NCI-H345 (cell line): Measurements from ENCODE around the gene CXCR1.
"Not testable (repeated sequence)": the region's sequence is repeated elsewhere in the genome, so short reads cannot be mapped to it uniquely, and the experiment has no call there.

Source experiments
- DNase-seq: peaks from one replicate; lab custom pipeline; 2025; lab: John Stamatoyannopoulos, UW

Gene CXCR1

DNA sequence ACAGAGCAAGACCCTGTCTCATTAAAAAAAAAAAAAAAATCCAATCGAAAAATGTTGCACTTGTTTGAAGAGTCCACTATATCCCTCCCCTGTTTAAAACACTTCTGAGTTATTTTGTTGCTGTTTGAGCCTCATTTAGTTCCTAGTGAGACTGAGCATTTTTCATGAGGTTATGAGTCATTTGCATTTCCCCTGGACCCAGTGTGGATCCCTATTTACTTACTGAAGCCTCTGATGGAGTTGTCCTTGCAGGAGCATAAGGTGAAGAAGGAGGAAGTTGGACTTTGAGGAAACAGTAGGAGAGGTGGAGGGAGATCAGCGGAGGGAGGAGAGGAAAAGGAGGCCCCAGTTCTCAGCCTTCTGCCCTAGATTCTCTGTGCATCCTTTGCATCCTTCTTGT is 5.1 kb downstream of the CXCR1 start:
- no peak for DNase-seq

DNA sequence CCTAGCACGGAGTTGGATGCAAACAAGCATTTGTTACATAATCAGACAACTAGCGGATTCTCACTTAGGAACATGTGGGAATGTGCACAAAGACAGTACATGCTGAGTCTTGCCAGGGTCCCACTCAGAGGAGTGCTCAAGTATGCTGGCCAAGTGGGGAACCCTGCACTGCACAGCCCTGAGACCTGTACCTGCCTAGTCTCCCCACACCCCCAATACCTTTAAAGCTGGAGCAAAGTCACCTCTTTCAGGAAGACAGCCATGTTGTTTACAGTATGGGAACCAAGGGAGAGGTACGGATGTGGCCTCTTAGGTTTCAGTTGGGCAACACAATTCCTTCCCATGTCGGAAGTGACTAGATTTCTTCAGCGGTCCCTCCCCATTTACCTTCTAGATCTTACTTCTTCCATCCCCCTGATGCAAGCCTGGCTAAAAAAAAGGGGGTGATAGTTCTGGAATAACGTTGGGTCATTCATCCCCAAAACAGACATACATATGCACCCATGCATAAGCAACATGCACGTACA is 10.7 kb downstream of the CXCR1 start:
- no peak for DNase-seq

DNA sequence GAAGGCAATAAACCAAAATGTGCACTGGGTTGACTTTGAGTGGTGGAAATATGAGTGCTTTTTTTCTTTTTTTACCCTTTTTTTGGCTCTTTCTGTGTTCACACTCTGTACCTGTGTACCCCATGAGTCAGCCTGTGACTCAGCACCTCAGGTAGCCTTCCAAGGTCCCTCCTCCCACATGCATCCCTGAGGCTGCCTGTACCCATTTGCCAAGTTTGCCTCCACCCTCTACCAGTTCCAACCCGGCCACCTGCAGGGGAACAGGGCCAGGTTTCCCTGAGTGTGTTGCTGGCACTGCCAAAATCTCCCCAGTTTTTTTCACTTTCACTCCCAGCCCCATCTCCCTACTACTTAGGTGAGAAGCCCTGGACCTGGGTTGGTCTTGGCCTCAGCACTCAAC is 14.0 kb downstream of the CXCR1 start:
- no peak for DNase-seq

DNA sequence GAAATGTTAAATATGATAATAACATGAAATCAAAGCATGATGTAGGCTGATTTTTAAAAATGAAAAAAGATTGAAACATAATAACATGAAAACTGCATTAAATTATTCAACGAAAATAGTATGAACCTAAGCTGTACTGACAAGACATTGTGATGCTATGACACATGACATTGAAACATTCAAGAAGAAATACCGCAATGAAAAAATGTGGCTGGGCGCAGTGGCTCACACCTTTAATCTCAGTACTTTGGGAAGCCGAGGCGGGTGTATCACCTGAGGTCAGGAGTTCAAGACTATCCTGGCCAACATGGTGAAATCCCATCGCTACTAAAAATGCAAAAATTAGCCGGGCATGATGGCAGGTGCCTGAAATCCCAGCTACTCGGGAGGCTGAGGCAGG is 14.6 kb downstream of the CXCR1 start:
- DNase-seq: no peak

DNA sequence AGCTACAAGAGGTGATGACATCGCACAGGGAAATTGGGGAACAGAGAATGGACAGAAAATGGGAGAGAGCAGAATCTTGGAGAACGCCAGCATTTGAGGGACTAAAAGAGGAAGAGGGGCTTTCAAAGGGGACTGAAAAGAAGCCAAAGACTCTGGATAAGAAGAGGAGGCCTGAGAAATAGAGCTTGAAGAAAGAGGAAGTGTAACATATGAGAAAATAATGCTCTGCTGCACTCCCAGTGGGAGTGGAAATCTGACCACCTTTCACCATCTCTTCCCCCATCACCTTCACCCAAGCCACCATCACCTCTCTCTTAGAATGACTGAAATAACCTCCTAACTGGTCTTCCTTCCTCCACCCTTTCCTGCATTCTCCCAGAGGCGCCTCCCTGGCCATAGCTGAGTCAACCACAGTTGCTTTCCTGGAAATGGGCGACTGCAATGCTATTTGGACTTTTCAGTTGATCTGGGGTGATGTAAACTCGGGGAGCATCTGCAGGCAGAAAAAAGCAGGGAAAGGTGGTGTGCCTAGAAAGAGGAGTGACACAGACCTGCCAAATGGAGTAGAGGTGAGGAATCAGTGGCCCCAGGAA is 16.8 kb downstream of the CXCR1 start:
- DNase-seq: no peak

DNA sequence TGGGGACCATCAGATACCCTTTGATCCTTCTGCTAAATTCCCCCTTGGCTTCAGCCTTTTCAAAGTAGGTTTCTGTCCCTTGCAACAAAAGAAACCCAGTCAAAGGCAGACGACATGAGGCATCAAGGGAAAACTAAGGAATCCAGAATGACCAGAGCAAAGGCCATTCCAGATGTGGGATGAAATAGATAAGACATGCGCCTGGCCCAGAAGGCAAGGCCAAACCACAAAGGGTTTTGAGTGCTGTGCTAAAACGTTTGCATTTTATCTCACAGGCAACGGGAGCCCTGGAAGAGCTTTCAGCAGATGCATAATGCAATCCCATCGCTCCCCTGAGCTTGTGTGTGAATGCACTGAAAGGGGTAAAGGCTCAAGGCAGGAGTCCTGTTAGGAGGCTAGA is 17.7 kb downstream of the CXCR1 start:
- no peak for DNase-seq

DNA sequence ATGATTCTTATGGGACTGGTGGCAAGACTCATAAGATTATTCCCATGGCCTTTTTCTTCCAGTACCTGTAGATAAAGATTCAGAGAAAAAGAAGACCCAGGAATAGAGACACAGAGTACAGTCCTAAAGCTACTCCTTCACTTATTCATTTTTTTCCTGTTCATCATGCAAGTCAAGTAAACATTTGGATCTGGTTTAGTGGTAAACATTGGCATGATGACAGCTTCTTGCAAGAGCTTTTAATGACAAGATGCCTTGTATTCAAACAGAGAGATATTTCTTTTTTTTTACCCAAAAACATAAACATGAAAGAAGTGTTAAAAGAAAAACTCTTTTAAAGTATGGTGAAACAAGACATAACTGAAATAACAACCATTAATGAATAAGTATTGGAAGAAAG is 20.7 kb downstream of the CXCR1 start:
- no peak for DNase-seq

DNA sequence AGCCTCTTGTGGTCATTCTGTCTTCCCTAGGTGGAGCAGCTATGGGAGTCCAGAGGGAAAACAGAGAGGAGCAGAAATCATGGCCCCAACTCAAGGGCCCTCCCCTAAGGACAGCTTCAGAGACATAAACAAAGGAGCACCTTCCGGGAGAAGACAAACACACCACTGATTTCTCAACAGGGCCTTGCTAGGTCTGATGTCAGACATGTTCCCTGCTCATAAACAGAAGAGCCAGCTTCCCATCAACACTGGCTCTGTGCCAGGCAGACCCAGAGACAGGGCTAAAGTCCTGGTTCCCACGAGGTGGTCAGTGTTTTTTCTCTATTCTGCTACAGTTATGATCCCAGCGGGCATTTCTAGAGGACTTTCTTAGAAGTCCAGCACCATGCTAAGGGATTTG is 21.6 kb downstream of the CXCR1 start:
- no peak for DNase-seq

DNA sequence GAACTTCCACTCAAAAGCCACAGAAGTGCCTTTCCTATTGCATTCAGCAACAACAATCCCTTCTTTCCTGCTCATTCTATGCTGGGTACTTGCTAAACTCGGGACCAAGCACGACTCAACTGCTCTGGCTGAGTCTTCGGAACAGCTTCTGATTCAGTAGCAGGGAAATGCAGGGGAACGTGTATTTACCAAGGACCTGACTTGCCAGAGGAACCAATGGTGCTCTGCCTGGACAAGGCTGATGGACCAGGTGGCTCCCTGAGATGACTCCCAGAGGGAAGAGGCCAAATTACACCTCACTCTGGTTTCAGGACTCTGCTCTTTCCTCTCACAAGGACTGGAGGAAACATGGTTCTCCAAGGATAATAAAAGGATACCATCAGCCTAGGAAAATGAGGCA is 28.7 kb downstream of the CXCR1 start:
- DNase-seq: no peak

DNA sequence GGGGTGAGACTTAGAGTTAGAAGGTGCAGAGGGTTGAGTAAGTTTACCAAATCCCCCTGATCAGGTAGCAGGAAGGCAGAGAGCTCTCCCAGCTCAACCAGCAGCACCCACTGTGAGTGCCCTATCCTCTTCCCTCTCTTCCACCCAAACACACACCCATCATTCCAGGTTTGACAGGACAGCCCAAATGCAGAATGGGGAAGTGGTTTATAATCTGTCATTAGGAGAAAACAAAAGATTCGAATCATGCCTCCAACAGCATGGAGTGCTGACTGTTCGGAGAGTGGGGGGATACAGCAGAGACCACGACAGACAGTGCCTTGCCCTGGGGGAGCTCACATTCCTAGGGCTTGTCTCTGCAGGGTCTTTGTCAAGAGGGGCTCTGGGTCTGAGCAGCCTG is 29.2 kb downstream of the CXCR1 start:
- no peak for DNase-seq

DNA sequence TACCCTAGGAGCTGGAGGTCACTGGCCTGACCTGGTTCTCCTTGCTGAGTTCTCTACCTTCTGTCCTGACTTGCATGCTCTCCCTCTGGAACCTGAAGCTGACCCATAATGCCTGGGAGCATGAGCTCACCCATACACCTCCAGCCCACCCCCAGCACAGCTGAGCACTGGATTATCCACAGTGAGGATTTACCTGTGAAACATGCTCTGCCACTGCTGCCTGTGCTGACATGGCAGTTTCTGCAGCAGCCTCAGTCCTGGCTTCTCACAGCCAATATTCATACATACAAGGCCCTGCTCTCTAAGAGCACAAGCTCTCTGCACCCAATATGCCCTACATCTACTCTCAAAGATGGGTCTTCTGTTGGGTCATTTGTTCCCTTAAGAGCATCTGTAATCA is 35.9 kb downstream of the CXCR1 start:
- DNase-seq: no peak

DNA sequence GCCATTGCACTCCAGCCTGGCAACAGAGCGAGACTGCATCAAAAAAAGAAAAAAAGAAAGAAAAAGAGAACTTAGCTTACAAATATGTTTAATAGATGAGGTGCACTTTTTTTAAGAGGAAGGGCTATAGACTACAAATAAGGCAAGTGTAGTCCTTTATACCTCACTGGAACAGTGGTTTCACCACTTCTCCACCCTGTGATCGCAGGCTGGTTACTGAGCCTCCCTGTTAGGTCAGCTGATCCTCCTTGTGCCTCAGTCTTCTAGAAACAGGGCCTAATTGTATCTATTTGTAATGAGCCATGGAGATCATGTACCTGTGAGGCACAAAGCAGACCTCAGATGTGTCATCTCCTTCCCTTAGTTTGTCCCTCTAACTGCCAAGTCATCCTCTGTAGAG is 36.4 kb downstream of the CXCR1 start:
- DNase-seq: no peak

DNA sequence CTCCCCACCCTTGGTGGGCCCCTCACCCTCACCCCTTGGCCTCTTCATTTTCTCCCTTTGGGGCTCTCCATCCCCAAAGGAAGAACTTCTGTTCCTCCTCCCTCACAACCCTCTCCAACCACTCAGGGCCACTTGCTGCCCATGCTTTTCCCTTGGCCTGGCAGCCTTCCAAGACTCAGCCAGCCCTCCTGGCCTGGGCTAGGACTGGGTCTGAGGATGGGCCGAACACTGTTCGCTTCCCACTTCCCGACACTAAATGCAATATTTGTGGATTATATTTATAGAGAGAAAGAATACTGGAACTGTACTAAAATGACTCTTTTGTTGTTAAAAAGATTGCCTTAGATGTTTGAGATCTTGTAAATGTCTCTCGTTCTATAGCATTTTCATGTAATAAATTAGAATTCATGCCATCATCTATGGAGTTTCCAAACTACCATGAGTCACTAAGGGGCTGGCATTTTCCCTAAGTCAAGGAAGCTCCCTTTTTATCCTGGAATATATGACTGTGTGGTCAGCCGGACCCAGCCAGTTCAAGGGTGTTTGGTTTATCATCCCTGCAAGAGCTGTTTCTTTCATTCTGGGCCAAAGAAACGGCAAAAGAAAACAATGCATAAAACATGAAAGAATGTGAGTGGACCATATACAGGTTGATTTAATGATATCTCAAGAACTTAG is 37.2 kb downstream of the CXCR1 start:
- DNase-seq: no peak

DNA sequence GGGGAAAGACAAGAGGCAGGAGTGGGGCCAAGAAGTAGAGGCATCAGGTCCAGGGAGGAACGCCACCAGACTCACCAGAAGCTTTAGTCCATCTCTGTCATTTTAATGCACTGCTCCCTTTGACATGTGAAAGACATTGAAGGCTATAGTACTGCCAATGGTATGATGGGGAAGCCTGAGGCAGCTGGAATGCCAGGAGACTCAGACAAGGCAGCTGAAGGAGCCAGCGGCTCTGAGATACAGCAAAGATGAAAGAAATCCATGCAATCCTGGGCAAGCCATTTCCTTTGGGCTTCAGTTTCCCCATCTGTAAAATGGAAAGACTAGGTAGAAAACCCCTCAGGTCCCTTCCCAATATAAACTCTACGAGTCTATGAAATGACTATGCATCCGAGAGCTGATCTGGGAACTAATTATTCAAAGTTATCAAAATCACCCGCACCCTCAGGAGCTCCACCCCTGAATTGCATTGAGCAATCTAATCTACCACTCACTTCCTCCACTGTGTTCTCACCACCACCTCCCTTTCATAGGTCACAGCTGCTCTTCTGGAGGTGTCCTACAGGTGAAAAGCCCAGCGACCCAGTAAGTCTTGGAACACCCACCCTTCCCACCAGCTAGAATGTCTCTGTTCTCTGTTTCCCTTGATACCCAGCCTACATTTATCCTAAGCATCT is 37.8 kb downstream of the CXCR1 start:
- no peak for DNase-seq

DNA sequence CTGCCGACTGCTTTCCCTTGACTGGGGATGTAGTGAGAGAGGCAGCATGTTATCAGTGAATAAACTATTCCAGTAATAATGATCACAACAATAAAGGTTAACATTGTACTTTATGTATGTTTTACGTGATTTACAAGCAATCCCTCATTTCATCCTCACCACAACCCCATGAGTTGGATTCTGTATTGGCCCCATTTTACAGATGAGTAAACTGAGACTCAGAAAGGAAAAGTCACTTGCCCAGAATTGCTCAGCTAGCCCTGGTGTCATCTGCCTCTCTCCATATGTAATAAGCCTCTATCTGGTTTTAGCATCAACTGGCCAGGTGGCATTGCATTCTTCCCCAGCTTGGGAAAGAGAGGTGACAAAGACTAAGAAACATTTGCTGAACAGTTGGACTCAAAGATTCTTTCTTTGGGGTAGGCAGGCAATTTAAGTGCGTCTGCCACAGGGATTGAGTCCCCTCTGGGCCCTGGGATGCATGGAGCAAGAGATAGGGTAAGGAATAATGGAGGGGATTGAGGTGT is 38.8 kb downstream of the CXCR1 start:
- DNase-seq: no peak

DNA sequence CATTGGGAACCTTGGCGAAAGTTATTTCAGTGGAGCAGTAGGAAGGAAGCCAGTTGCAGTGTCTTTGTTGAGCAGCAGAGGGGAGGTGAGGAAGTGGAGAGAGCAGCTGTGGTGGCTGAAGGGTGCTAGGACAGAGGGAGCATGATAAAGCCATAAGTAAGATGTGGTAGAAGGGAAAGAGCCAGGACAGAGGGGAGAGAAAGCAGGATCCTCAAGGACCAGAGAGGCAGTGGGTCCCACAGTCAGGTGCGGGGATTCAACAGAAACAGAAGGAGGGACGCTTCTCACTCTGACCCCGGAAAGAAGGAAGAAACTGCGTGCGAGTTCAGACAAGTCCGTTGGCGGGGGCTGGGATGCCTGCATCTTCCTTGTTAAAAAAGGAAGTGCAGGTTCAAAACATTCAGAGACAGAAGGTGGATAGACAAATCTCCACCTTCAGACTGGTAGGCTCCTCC is 41.1 kb downstream of the CXCR1 start, which contains the start of gene CXCR2:
CXCR2 (plus strand) TSS at position 403 of the 455 bp plus-strand sequence. CDS start 8,774 bp downstream, outside the sequence.
- DNase-seq: no peak

DNA sequence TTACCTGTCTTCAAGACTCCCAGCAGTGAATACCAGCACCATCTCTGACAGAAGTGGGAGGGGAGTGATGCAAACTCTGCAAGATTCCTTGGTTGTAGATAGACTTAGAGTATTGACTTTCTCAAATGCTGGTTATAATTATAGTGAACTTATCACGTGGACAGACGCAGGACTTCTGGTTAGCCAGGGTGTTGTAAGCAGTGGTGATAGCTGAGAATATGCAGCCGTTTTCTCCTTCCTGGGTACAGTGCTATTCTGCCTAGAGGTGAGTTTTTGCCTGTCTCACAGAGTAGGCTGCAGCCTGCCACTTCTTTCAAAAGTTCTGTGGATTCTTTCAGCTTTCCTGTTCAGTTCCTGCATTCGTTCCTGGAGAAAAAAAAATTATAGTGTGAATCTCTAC is 41.7 kb downstream of the CXCR1 start:
- no peak for DNase-seq

DNA sequence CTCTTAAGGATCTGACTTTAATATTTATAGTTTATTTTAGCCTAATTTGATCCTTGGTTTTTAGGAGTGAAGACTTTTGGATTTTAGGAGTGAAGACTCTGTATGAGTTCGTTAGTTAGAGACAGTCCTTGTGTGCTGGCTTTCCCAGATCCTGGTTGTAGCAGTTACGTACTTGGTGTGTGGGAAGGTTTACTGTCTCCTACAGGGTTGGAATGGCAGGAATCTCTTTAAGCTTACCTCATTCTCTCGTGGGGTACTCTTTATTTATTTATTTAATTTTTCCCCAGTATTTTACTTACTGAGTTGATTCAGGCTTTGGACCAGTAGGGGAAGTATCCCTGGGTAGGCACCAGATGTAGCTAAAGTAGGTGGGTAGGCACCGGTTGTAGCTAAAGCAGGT is 42.8 kb downstream of the CXCR1 start:
- no peak for DNase-seq

DNA sequence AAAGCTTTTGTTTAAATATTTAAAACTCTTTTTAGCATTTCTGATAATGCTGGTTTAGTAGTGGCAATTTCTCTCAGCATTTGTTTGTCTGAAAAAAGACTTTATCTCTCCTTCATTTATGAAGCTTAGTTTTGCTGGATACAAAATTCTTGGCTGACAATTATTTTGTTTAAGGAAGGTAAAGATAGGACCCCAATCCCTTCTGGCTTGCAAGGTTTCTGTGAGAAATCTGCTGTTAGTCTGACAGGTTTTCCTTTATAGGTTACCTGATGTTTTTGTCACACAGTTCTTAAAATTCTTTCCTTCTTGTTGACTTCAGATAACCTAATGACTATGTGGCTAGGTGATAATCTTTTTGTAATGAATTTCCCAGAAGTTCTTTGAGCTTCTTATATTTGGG is 44.5 kb downstream of the CXCR1 start:
- DNase-seq: not testable (repeated sequence)

DNA sequence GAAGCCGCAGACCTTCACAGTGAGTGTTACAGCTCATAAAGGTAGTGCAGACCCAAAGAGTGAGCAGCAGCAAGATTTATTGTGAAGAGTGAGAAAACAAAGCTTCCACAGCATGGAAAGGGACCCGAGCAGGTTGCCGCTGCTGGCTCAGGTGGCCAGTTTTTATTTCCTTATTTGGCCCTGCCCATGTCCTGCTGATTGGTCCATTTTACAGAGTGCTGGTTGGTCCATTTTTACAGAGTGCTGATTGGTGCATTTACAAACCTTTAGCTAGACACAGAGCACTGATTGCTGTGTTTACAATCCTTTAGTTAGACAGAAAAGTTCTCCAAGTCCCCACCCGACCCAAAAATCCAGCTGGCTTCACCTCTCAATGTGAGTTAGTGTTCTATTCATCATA is 45.0 kb downstream of the CXCR1 start:
- not testable (repeated sequence) for DNase-seq
